ENCODE data around the gene JDP2. TPM values are rescaled to one million over a fixed set of nuclear protein-coding genes. Genes with fewer than 3 reads are reported as not detected.

Gene JDP2
- polyA plus RNA-seq, 1 of the 3 experiments (the other 2 are of a cell fraction): 22.3 TPM

DNA sequence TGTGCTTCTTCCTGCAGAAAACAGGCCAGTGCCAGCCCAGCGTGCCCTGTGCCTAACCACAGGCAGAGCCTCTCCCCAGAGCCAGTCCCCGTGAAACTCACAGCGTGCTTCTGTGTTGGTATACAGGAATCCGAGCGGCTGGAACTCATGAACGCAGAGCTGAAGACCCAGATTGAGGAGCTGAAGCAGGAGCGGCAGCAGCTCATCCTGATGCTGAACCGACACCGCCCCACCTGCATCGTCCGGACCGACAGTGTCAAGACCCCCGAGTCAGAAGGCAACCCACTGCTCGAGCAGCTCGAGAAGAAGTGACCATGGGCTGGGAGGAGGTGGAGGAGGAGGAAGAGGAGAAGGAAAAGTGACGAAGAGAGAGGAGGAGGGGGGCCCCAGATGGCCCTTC lies 41.3 kb downstream of the JDP2 start:
- Histone ChIP-seq H3K27me3 (ENCODE audit: insufficient read depth) (no peaks in the 10 kb centered on the region), H4K20me1 (ENCODE audit: insufficient read depth) (peaks cover 24% of the 10 kb centered on the region), H3K9me3 (no peaks in the 10 kb centered on the region), H3F3A (replicated peaks; ENCODE audit: insufficient read depth) (no peaks in the 10 kb centered on the region), H3K4me3 (ENCODE audit: low read depth in 2 of 2, low read length in 1 of 2) (no peak overlapping the region), H3K4me2 (no peak overlapping the region), H3K79me2 (ENCODE audit: insufficient read depth) (no peaks in the 10 kb centered on the region), H3K4me1 (ENCODE audit: control insufficient read depth in 1 of 2, insufficient read depth in 2 of 2, low read depth in 1 of 2, low read length in 1 of 2) (no peaks in the 10 kb centered on the region), H3K27ac (ENCODE audit: low read depth in 2 of 2, low read length in 1 of 2) (no peak overlapping the region), H3K36me3 (replicated peaks in 1 of 2; ENCODE audit: control insufficient read depth in 1 of 2, insufficient read depth in 2 of 2, low read length in 1 of 2) (peaks cover 19 to 30% of the 10 kb centered on the region in 2 experiments), H3K9me2 (no peaks in the 10 kb centered on the region), H3K9ac (no peak overlapping the region), H2AFZ (ENCODE audit: low read depth) (no peak overlapping the region)
- DNase-seq: no peak
- POLR2A ChIA-PET: no interaction called here
- 89% methylated on average over 16 of the region's 16 CpGs for WGBS (ENCODE audit: low lambda C conversion rate)
- CTCF ChIA-PET: interaction anchor here (0.7 to 6.2 kb wide), 5 partner anchors 15 to 161 kb away, joined by 3 to 29 read pairs (median 3); no protein-coding TSS in a partner anchor
- TF ChIP-seq EP300 (IDR thresholded peaks at IDR 0.05; ENCODE audit: borderline replicate concordance in 1 of 2, low read depth in 1 of 2, low read length in 1 of 2): no peak

DNA sequence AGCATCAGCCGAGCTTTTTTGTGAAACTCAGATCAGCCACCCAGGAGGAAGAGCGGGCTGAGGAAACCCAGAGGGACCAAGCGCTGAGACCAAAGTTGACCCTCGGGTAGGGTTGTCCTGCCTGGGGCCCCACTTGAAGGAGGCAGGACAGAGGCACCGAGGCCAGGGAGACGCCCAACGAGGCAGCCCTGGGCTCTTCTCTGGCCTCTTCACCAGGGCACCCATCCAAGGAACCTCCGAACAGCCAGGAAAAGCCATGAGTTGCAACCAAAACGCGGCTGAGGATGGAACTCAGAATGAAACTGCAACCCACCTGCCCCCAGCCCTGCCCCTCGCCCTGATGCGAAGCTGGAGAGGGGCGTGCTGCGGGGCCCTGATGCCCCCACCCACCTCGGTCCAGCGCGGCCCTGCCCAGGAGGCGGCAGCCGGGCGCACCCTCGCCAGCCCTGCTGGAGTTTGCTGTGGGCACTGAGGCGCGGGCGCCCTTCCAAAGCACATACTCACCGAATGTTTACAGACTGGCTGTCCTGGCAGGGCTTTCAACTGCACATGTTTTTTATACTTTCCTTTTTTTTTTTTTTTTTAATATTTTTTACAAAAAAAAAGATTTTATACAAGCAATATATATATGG lies 41.9 kb downstream of the JDP2 start:
- Histone ChIP-seq H3K27ac (ENCODE audit: low read depth in 2 of 2, low read length in 1 of 2) (no peak overlapping the region), H3F3A (replicated peaks; ENCODE audit: insufficient read depth) (no peaks in the 10 kb centered on the region), H3K9ac (no peak overlapping the region), H3K79me2 (ENCODE audit: insufficient read depth) (no peaks in the 10 kb centered on the region), H3K27me3 (ENCODE audit: insufficient read depth) (no peaks in the 10 kb centered on the region), H3K4me2 (no peak overlapping the region), H3K36me3 (replicated peaks in 1 of 2; ENCODE audit: control insufficient read depth in 1 of 2, insufficient read depth in 2 of 2, low read length in 1 of 2) (peaks cover 19 to 30% of the 10 kb centered on the region in 2 experiments), H3K9me2 (no peaks in the 10 kb centered on the region), H3K9me3 (no peaks in the 10 kb centered on the region), H3K4me3 (ENCODE audit: low read depth in 2 of 2, low read length in 1 of 2) (no peak overlapping the region), H3K4me1 (ENCODE audit: control insufficient read depth in 1 of 2, insufficient read depth in 2 of 2, low read depth in 1 of 2, low read length in 1 of 2) (no peaks in the 10 kb centered on the region), H2AFZ (ENCODE audit: low read depth) (no peak overlapping the region), H4K20me1 (ENCODE audit: insufficient read depth) (peaks cover 22% of the 10 kb centered on the region)
- POLR2A ChIA-PET: no interaction called here
- no peak for DNase-seq
- TF ChIP-seq EP300 (IDR thresholded peaks at IDR 0.05; ENCODE audit: borderline replicate concordance in 1 of 2, low read depth in 1 of 2, low read length in 1 of 2) (no peak), MXI1 (IDR thresholded peaks at IDR 0.05; ENCODE audit: low read depth, low read length) (no peak), FOSL2 (IDR thresholded peaks at IDR 0.05; ENCODE audit: borderline replicate concordance, low read depth) (no peak), TEAD4 (IDR thresholded peaks at IDR 0.05; ENCODE audit: borderline replicate concordance, insufficient read depth) (no peak)
- TF ChIP-seq, protein P1, sequence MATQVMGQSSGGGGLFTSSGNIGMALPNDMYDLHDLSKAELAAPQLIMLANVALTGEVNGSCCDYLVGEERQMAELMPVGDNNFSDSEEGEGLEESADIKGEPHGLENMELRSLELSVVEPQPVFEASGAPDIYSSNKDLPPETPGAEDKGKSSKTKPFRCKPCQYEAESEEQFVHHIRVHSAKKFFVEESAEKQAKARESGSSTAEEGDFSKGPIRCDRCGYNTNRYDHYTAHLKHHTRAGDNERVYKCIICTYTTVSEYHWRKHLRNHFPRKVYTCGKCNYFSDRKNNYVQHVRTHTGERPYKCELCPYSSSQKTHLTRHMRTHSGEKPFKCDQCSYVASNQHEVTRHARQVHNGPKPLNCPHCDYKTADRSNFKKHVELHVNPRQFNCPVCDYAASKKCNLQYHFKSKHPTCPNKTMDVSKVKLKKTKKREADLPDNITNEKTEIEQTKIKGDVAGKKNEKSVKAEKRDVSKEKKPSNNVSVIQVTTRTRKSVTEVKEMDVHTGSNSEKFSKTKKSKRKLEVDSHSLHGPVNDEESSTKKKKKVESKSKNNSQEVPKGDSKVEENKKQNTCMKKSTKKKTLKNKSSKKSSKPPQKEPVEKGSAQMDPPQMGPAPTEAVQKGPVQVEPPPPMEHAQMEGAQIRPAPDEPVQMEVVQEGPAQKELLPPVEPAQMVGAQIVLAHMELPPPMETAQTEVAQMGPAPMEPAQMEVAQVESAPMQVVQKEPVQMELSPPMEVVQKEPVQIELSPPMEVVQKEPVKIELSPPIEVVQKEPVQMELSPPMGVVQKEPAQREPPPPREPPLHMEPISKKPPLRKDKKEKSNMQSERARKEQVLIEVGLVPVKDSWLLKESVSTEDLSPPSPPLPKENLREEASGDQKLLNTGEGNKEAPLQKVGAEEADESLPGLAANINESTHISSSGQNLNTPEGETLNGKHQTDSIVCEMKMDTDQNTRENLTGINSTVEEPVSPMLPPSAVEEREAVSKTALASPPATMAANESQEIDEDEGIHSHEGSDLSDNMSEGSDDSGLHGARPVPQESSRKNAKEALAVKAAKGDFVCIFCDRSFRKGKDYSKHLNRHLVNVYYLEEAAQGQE (IDR thresholded peaks at IDR 0.05; ENCODE audit: low read depth, low read length): no peak
- CTCF ChIA-PET: interaction anchor here (0.7 to 6.2 kb wide), 4 partner anchors 15 to 162 kb away, joined by 3 to 29 read pairs (median 8); no protein-coding TSS in a partner anchor
- whole genome bisulfite sequencing (ENCODE audit: low lambda C conversion rate): 89% methylated on average over 14 of the region's 25 CpGs

Data from SK-N-SH (cell line).